Astrocyte (in vitro differentiated cells and primary cell): ENCODE results near the gene ARRDC1.

ENCODE experiments used
- EZH2 ChIP-seq: IDR thresholded peaks from 2 replicates; pipeline ENCODE4 v1.6.1; 2012; ENCODE audit warnings: mild to moderate bottlenecking, low read length, inconsistent platforms; ENCODE audit not compliant: insufficient read depth
- TF ChIP-seq, protein P1 (sequence below): IDR thresholded peaks from 2 replicates; pipeline ENCODE4 v1.5.1; 2011; ENCODE audit warnings: low read depth, mild to moderate bottlenecking, inconsistent platforms, low read length, moderate library complexity; ENCODE audit not compliant: insufficient read depth

DNA sequence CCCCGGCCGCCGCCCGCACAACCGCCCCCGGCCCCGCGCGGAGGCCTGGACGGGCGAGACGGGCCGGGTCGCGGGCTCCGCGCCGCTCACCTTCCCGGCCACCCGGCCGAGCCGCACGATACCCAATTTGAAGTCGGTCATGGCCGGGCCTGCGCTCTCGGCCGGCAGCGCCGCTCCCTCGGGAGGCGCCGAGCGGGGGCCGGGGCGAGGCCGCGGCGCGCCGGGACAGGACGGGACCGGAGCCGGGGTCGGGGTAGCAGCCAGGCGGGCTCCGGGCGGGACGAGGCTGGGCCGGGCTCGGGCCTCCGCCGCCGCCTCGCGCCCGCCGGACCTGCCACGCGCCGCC lies 15.4 kb upstream of the ARRDC1 start:
- no peak for TF ChIP-seq EZH2
- TF ChIP-seq, protein P1, sequence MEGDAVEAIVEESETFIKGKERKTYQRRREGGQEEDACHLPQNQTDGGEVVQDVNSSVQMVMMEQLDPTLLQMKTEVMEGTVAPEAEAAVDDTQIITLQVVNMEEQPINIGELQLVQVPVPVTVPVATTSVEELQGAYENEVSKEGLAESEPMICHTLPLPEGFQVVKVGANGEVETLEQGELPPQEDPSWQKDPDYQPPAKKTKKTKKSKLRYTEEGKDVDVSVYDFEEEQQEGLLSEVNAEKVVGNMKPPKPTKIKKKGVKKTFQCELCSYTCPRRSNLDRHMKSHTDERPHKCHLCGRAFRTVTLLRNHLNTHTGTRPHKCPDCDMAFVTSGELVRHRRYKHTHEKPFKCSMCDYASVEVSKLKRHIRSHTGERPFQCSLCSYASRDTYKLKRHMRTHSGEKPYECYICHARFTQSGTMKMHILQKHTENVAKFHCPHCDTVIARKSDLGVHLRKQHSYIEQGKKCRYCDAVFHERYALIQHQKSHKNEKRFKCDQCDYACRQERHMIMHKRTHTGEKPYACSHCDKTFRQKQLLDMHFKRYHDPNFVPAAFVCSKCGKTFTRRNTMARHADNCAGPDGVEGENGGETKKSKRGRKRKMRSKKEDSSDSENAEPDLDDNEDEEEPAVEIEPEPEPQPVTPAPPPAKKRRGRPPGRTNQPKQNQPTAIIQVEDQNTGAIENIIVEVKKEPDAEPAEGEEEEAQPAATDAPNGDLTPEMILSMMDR = no peak
